GM23338 (cell line): Measurements from ENCODE around the gene YPEL4. TPM values are rescaled to one million over a fixed set of nuclear protein-coding genes. Genes with fewer than 3 reads are reported as not detected.

Source experiments
- ATAC-seq: fragments of 200-7000 bp; cut with Tn5 transposase; 3 replicates; pipeline ENCODE4 v1.9.1; 2020
- DNase-seq: peaks from one replicate; pipeline ENCODE4 v3.0.0-alpha.2; 2015; ENCODE audit warnings: low spot score
- H2AFZ ChIP-seq: fragments of 200-600 bp; sonication (generic); 2 replicates; pipeline ENCODE4 v1.8.0; 2016; ENCODE audit warnings: antibody characterized with exemption, mild to moderate bottlenecking, moderate library complexity
- H3F3A ChIP-seq: fragments of 200-600 bp; sonication (generic); replicated peaks from 2 replicates; pipeline ENCODE4 v1.8.0; 2017; ENCODE audit warnings: antibody characterized with exemption, mixed run types, low read depth
- H3K27ac ChIP-seq: fragments of 200-600 bp; sonication (generic); 2 replicates; pipeline ENCODE4 v1.6.1; 2016; ENCODE audit warnings: low read depth
- H3K27me3 ChIP-seq: fragments of 200-600 bp; sonication (generic); 2 replicates; pipeline ENCODE4 v1.8.0; 2016; ENCODE audit warnings: mild to moderate bottlenecking, mixed run types, moderate library complexity; ENCODE audit not compliant: insufficient read depth
- H3K36me3 ChIP-seq: fragments of 200-600 bp; sonication (generic); 2 replicates; pipeline ENCODE4 v1.8.0; 2016; ENCODE audit warnings: mild to moderate bottlenecking; ENCODE audit not compliant: insufficient read depth
- H3K4me1 ChIP-seq: fragments of 200-600 bp; sonication (generic); 2 replicates; pipeline ENCODE4 v1.8.0; 2016; ENCODE audit warnings: mild to moderate bottlenecking, moderate library complexity; ENCODE audit not compliant: insufficient read depth
- H3K4me2 ChIP-seq: fragments of 200-600 bp; sonication (generic); 2 replicates; pipeline ENCODE4 v1.7.1; 2017; ENCODE audit warnings: mixed run types
- H3K4me3 ChIP-seq: fragments of 200-600 bp; sonication (generic); 2 replicates; pipeline ENCODE4 v1.6.1; 2016; ENCODE audit warnings: mixed run types
- H3K79me2 ChIP-seq: fragments of 200-600 bp; sonication (generic); replicated peaks from 2 replicates; pipeline ENCODE4 v1.8.0; 2017; ENCODE audit warnings: mild to moderate bottlenecking; ENCODE audit not compliant: insufficient read depth
- H3K9me2 ChIP-seq: fragments of 200-600 bp; sonication (generic); 2 replicates; pipeline ENCODE4 v1.8.0; 2017; ENCODE audit not compliant: insufficient read depth
- H4K20me1 ChIP-seq: fragments of 200-600 bp; sonication (generic); replicated peaks from 2 replicates; pipeline ENCODE4 v1.8.0; 2017; ENCODE audit warnings: mild to moderate bottlenecking; ENCODE audit not compliant: insufficient read depth
- H3K27ac Mint-ChIP-seq: 2 replicates; pipeline ENCODE4 v1.8.0; 2020; ENCODE audit warnings: inconsistent platforms, mild to moderate bottlenecking, moderate library complexity, mixed read lengths
- H3K27me3 Mint-ChIP-seq: 3 replicates; pipeline ENCODE4 v1.8.0; 2022; ENCODE audit warnings: low read depth, mild to moderate bottlenecking, moderate library complexity, mixed read lengths, inconsistent platforms; ENCODE audit not compliant: insufficient read depth, poor library complexity
- H3K36me3 Mint-ChIP-seq: 3 replicates; pipeline ENCODE4 v1.8.0; 2021; ENCODE audit warnings: low read depth, mild to moderate bottlenecking, inconsistent platforms, moderate library complexity, mixed read lengths
- H3K4me1 Mint-ChIP-seq: 3 replicates; pipeline ENCODE4 v1.8.0; 2020; ENCODE audit warnings: mild to moderate bottlenecking, inconsistent platforms, mixed read lengths
- H3K4me3 Mint-ChIP-seq: 3 replicates; pipeline ENCODE4 v1.8.0; 2021; ENCODE audit warnings: moderate library complexity, mild to moderate bottlenecking, inconsistent platforms, mixed read lengths
- H3K9me3 Mint-ChIP-seq: 3 replicates; pipeline ENCODE4 v1.8.0; 2020; ENCODE audit warnings: moderate library complexity, mild to moderate bottlenecking, inconsistent platforms, mixed read lengths
- CREB1 ChIP-seq: fragments of 250-450 bp; sonication (Bioruptor Pico); IDR thresholded peaks from 2 replicates; pipeline ENCODE4 v1.5.0; 2020; ENCODE audit warnings: low read depth, mild to moderate bottlenecking, moderate library complexity
- EZH2 ChIP-seq: fragments of 200-600 bp; sonication (generic); IDR thresholded peaks from one replicate; pipeline ENCODE4 v1.8.0; 2017; ENCODE audit warnings: antibody characterized with exemption, mild to moderate bottlenecking, low read depth; ENCODE audit not compliant: unreplicated experiment
- JUNB ChIP-seq: IDR thresholded peaks from one replicate; pipeline ENCODE4 v1.6.1; 2016; ENCODE audit warnings: antibody characterized with exemption; ENCODE audit not compliant: unreplicated experiment
- NANOG ChIP-seq: IDR thresholded peaks from 2 replicates; pipeline ENCODE4 v1.6.1; 2016; ENCODE audit warnings: antibody characterized with exemption, borderline replicate concordance
- POLR2AphosphoS5 ChIP-seq: IDR thresholded peaks from 2 replicates; pipeline ENCODE4 v1.6.1; 2016; ENCODE audit warnings: antibody characterized with exemption, low read depth
- REST ChIP-seq: IDR thresholded peaks from one replicate; pipeline ENCODE4 v1.6.1; 2018; ENCODE audit warnings: antibody characterized with exemption; ENCODE audit not compliant: unreplicated experiment
- STAT1 ChIP-seq: IDR thresholded peaks from one replicate; pipeline ENCODE4 v1.6.1; 2016; ENCODE audit warnings: antibody characterized with exemption; ENCODE audit not compliant: unreplicated experiment
- ZNF331 ChIP-seq: fragments of 250-450 bp; sonication (Bioruptor Pico); IDR thresholded peaks from 2 replicates; pipeline ENCODE4 v1.5.0; 2020; ENCODE audit warnings: low read depth, mild to moderate bottlenecking, moderate library complexity
- ZNF462 ChIP-seq: fragments of 250-450 bp; sonication (Bioruptor Pico); IDR thresholded peaks from 2 replicates; pipeline ENCODE4 v1.5.0; 2020; ENCODE audit warnings: mild to moderate bottlenecking, moderate library complexity
- polyA plus RNA-seq: library from polyadenylated mRNA; unstranded; fragments of >200 nt; fragmentation: Nextera tagmentation; extraction: Ambion mirVana; gene quantifications from 2 replicates; pipeline ENCODE4 v1.2.1, GENCODE V29; 2016
- total RNA-seq: library from RNA; depleted of rRNA; stranded (reverse); fragments of >200 nt; shearing (Covaris generic); gene quantifications from 2 replicates; pipeline ENCODE4 v1.2.3, GENCODE V29; 2014

The YPEL4 gene
- total and polyA plus RNA-seq, 2 experiments from 2014 or later: 1.1 TPM; not detected in 1

GRCh38 chr11:57663975-57664374, 14.3 kb upstream of the YPEL4 start:
- no peak overlapping the region for H2AFZ ChIP-seq
- DNase-seq (no peak), ATAC-seq (no peak)
- H4K20me1 ChIP-seq: peaks cover under 1% of the 10 kb centered on the region; the same call in 1 of the 2 replicates
- Mint-ChIP-seq H3K27ac (no peak overlapping the region), H3K9me3 (peaks cover 2% of the 10 kb centered on the region; the same call in 2 of the 3 replicates), H3K36me3 (peaks cover 31% of the 10 kb centered on the region), H3K27me3 (peaks cover 15% of the 10 kb centered on the region), H3K4me1 (peaks cover 2% of the 10 kb centered on the region; the same call in 2 of the 3 replicates), H3K4me3 (no peak overlapping the region)
- H3K4me1 ChIP-seq: 0 out of 2 replicates have a peak, but pooled peaks cover under 1% of the 10 kb centered on the region
- H3K79me2 ChIP-seq: peaks cover 12% of the 10 kb centered on the region
- peaks cover 9% of the 10 kb centered on the region for H3F3A ChIP-seq
- H3K36me3 ChIP-seq: peaks cover 18% of the 10 kb centered on the region
- H3K4me2 ChIP-seq: no peak overlapping the region
- no peaks in the 10 kb centered on the region for H3K9me2 ChIP-seq
- H3K4me3 ChIP-seq: no peak overlapping the region
- TF ChIP-seq POLR2AphosphoS5: no peak
- no peak for TF ChIP-seq CREB1 (CRISPR knock-in tag)
- no peak for TF ChIP-seq STAT1
- no peak for TF ChIP-seq JUNB
- TF ChIP-seq ZNF331 (CRISPR knock-in tag): no peak
- no peak for TF ChIP-seq NANOG
- TF ChIP-seq EZH2: no peak
- TF ChIP-seq REST: no peak
- no peak for TF ChIP-seq ZNF462
- H3K27me3 ChIP-seq: no peaks in the 10 kb centered on the region
- H3K27ac ChIP-seq: no peak overlapping the region
